Measurements from ENCODE around the gene GPRC6A.

GPRC6A gene

DNA sequence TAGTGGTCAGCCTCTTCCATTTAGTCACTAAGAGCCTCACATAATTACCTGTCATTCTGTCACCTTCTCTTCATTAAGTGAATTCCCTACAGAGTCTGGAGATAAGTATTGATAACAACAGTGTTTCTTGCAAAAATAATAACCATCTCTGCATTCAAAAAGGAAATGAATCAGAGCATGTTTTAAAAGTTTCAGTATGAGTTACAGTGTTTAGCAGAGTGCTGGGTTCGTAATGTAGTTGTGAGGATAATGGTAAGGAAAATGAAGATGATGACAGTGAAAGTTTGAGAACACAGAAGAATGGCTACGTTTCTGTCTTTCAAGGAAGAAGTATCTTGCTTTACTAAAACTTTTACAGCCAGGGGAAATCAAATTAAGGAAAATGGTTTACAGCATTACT lies 31.3 kb downstream of the GPRC6A start:
- no peak for DNase-seq (ENCODE audit: low read depth)
- no peak overlapping the region for H3K4me3 ChIP-seq (ENCODE audit: control insufficient read depth, low read depth, low read length)

DNA sequence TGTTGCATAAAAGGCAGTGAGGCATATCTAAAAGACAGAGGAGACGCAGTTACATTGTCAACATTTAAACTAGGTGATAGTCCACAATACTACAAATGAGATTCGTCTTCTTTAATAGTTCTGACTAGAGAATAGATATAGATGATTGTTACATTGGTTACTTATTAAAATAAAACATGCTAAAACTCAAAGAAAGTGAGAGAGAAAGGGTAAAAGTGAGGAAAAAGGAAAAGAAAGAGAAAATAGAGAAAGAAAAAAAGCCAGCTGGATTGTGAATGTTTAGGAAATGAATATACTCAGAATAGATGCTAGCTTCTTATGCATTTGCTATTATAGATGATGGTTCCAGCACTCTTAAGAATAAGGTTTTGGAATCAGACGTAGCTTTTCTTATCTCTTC lies 35.7 kb downstream of the GPRC6A start:
- H3K4me3 ChIP-seq (ENCODE audit: control insufficient read depth, low read depth, low read length), result no peak overlapping the region
- DNase-seq (ENCODE audit: low read depth), result no peak
- TF ChIP-seq, protein P1, sequence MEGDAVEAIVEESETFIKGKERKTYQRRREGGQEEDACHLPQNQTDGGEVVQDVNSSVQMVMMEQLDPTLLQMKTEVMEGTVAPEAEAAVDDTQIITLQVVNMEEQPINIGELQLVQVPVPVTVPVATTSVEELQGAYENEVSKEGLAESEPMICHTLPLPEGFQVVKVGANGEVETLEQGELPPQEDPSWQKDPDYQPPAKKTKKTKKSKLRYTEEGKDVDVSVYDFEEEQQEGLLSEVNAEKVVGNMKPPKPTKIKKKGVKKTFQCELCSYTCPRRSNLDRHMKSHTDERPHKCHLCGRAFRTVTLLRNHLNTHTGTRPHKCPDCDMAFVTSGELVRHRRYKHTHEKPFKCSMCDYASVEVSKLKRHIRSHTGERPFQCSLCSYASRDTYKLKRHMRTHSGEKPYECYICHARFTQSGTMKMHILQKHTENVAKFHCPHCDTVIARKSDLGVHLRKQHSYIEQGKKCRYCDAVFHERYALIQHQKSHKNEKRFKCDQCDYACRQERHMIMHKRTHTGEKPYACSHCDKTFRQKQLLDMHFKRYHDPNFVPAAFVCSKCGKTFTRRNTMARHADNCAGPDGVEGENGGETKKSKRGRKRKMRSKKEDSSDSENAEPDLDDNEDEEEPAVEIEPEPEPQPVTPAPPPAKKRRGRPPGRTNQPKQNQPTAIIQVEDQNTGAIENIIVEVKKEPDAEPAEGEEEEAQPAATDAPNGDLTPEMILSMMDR (conservative IDR thresholded peaks at IDR 0.05; ENCODE audit: control insufficient read depth, insufficient read depth, low read depth, low read length), result no peak

More for the DNA sequence above, 31.3 kb downstream of the GPRC6A start:
- TF ChIP-seq, protein P1 (conservative IDR thresholded peaks at IDR 0.05; ENCODE audit: control insufficient read depth, insufficient read depth, low read depth, low read length), result no peak

DNA sequence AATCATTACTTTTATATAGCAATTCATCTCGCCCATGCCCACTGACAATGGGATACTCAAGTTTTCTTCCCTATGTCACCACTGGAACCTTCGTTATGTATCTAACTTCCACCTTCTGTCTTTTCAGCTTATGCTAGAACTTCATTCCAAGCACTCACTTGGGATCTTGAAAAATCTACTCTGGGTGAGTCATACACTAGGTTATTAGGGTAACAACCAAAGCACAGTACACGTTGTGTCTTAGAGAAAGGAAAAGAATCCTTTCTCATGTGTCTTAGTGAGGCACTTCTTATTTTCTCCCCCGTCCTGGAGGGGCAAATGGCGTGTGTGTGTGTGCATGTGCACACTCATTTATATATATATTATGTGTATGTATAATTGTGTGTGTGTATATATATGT lies 45.0 kb downstream of the GPRC6A start:
- TF ChIP-seq, protein P1 (conservative IDR thresholded peaks at IDR 0.05; ENCODE audit: control insufficient read depth, insufficient read depth, low read depth, low read length), result no peak
- H3K4me3 ChIP-seq (ENCODE audit: control insufficient read depth, low read depth, low read length), result no peak overlapping the region
- DNase-seq (ENCODE audit: low read depth), result peak; percentile 28

DNA sequence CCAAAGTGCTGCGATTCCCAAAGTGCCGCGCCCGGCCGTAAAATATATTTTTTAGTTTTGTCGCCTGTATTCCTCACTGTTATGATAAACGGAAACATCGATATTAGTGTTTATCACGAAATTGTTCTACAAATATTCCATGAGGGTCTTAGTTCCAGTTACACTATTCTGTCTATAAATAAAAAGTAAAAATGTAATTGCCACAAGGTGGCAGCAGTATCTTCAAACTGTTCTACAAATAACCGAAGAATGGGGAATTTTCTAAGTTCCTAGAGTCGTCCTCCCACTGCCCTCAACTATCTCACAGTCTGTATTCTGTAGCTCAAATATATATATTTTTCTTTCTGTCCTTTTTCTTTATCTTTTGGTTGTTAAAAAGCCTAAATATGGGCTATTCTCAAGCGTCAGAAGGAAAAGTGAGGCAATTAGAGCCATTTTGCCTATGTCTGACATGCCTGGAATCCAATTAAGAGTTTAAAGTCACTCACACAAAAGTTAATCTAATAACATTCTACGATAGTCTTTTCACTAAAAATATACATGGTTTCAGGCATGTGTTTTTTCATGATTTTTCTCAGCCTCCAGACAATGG lies 49.2 kb downstream of the GPRC6A start:
- DNase-seq (ENCODE audit: low read depth), result peak; percentile 52
- TF ChIP-seq, protein P1 (conservative IDR thresholded peaks at IDR 0.05; ENCODE audit: control insufficient read depth, insufficient read depth, low read depth, low read length), result peak; percentile 46
- no peak overlapping the region for H3K4me3 ChIP-seq (ENCODE audit: control insufficient read depth, low read depth, low read length)

DNA sequence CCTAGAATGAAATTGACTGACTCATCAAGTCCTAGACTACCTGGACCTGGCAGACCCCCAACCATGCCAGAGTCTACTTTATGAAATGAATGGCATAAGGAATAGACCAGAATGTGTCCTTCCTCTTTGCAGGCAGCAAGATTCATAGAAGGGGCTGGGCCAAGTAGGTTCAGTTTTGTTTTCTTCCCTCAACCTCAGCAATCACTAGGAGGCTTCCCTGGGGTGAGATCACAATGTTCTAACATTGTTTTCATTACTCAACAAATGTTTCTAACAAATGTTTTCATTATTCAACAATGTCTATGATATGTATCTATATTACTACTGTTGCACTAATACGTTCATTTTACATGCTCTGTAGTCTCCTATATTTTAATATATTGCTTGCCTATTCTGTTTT lies 55.0 kb downstream of the GPRC6A start:
- TF ChIP-seq, protein P1 (conservative IDR thresholded peaks at IDR 0.05; ENCODE audit: control insufficient read depth, insufficient read depth, low read depth, low read length), result no peak
- no peak for DNase-seq (ENCODE audit: low read depth)
- H3K4me3 ChIP-seq (ENCODE audit: control insufficient read depth, low read depth, low read length), result no peak overlapping the region

DNA sequence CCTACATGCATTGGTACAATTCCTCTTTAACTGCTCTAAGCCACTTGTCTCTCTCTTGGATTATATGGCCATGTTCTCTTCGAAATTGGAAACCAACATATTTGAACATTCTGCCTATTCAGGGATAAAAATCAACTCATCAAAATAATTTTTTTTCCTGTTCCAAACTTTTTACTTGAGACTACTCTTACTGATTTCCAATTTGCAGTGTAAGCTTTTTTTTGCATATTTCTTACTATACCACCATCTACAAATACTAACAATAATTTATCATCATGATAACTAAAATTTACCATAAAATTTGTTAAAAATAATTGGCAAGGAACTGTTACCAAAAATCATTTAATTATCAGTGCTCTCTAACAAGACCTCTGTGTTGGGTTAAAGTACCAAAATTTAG lies 56.4 kb downstream of the GPRC6A start:
- no peak overlapping the region for H3K4me3 ChIP-seq (ENCODE audit: control insufficient read depth, low read depth, low read length)
- DNase-seq (ENCODE audit: low read depth), result no peak
- TF ChIP-seq, protein P1 (conservative IDR thresholded peaks at IDR 0.05; ENCODE audit: control insufficient read depth, insufficient read depth, low read depth, low read length), result no peak

DNA sequence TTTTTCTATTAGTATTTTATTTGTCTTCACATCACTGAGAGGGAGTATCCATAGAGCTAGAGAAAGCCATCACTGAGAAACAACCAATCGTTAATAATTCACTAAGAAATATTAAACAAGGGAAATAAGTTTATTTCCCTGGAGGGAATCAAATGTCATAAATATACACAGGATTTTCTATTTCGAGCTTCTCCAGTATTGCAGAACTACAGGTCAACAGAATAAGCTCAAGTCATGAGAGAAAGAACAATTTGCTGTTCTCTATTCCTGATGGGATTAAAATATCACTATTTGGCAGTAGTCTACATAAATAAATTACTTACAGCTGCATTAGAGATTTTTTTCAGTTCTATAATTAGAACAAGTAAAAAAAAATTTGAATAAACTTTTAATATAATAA lies 61.2 kb downstream of the GPRC6A start:
- DNase-seq (ENCODE audit: low read depth), result no peak
- TF ChIP-seq, protein P1 (conservative IDR thresholded peaks at IDR 0.05; ENCODE audit: control insufficient read depth, insufficient read depth, low read depth, low read length), result no peak
- H3K4me3 ChIP-seq (ENCODE audit: control insufficient read depth, low read depth, low read length), result no peak overlapping the region
